Retina (tissue), 1 donor: ENCODE measurements around the gene CXorf49.

Source experiments
- DNase-seq: peaks from one replicate; pipeline ENCODE4 v3.0.0-alpha.2; 2016

The CXorf49 gene

DNA sequence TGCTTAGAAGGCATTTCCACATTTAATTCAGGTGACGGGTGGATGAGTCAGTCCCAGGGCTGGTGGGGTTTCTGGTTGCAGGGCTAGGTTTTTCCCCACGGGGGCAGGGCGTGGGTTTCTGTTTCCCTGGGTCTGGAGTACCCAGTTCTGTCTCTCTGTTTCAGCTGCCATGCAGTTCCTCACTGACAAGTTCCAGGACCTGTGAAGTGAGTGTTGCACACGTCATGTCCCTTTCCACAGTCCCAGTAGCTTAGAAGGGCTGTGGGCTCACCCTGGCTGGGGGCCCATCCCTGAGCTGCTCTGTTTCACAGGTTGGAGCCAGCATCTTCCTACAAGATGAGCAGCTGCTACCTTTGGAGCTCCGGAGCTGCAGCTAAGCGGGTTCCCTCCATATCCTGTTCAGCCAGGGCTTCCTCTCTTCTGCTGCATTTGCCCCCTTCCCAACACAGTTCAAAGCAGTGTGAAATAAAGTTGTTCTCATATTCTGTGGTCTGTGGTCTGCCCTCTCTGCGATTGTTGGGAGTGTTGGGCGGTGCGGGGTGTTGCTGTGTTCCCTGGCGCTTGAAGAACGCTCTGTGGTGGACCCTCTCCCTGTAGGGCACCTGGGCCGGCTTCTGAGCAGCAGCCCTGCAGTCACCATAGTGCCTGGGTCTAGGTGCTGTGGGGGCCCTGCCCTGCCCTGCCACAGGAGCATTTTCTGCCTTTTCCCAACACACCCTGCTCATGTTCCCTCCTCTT is 46.9 kb downstream of the CXorf49 start:
- no peak for DNase-seq

DNA sequence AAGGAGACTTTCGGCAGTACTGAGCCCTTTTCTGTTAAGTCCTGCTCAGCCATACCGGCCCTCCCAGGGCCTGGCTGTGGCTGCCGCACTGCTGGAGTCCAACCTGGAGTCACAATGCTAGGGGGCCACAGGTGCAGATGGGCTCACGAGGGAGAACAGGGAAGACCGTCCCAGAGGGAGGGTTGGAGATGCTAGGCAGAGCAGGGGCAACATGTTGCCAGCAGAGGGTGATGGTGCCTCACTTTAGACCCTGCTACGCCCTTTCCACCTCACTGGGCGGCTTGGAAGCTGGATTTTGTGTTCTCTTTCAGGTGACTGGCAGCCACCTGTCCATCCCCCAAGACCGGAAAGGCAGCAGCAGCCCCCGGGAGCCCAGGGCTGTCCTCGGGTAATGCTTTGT is 48.1 kb downstream of the CXorf49 start:
- DNase-seq, result peak; percentile 18

DNA sequence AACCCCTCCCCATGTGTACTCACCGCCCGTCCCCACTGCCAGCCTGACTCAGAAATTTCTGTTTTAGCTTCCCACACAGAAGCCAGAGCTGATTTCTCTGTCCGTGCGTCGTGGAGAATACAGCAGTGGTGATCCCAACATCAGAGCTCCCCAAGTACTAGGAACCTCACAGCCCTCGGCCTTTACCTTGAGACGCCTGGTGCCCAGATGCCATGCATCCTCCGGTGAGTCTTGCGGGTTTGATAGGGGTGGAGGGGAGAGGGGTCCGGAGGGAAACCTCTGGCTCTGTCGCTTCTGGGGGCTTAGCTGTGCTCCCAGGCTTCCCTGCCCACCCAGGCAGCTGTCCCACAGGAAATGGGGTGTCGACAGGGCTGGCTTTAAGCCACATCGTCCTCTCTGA is 48.6 kb downstream of the CXorf49 start:
- DNase-seq, result no peak

DNA sequence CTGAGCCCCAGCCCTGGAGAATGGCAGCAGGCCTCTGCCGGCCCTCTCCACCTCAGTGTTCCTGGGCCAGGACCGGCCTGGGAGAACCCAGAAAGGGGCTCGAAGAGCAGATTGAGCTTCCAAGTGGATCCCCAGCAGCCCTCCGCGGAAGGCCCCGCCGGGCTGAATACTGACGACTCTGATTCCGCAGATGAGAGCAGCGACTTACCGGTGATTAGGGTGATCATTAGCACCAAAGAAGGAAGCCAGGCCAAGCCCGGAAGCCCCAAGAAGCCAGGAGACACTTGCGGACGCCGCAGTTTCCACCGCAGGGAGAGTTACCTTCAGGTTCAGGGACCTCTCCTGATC is 49.9 kb downstream of the CXorf49 start:
- no peak for DNase-seq

DNA sequence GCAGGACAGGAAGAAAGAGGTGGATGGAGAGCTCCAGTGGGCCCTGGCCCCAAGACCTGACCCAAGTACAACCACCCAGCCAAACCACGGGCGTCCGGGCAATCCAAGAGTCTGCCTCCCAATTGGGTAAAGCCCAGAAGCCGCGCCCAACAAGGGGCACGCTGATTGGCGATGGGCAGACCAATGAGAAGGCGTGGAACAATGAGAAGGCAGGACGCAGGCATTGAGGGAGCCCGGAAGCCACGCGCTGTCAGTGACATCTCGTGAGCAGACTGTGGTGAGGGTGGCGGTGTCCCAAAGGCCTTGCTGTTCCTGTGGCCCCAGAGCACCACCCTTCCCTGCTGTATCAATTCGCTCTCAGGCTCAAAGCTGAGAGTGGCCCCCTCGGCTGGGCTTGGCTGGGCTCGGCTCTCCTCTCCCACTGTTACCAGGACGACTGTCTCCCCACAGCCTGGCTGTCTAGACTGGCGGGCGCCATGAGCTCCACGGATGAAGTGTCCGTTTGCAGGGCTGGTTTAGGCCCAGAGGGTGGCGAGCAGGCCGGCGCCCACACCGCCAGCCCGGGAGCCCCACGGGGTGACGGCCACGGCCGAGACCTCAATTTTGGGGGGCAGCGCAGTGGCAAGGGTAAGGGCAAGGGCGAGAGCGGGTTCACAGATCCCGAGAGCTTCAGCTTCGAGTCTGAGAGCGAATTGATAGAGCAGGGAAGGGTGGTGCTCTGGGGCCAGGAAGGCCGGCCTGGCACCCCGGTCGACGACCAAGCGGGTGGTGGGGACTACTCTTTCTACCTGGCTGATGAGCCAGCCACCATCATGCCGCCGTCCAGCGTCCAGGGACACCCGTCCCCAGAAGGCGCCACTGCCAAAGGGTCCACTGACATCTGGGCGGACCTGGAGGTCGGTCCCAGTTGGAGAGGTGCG is 50.5 kb downstream of the CXorf49 start, which contains the start of gene LOC101059915:
Gene LOC101059915, plus strand, starts transcription at position 219 of the 920 bp plus-strand sequence.
- no peak for DNase-seq

DNA sequence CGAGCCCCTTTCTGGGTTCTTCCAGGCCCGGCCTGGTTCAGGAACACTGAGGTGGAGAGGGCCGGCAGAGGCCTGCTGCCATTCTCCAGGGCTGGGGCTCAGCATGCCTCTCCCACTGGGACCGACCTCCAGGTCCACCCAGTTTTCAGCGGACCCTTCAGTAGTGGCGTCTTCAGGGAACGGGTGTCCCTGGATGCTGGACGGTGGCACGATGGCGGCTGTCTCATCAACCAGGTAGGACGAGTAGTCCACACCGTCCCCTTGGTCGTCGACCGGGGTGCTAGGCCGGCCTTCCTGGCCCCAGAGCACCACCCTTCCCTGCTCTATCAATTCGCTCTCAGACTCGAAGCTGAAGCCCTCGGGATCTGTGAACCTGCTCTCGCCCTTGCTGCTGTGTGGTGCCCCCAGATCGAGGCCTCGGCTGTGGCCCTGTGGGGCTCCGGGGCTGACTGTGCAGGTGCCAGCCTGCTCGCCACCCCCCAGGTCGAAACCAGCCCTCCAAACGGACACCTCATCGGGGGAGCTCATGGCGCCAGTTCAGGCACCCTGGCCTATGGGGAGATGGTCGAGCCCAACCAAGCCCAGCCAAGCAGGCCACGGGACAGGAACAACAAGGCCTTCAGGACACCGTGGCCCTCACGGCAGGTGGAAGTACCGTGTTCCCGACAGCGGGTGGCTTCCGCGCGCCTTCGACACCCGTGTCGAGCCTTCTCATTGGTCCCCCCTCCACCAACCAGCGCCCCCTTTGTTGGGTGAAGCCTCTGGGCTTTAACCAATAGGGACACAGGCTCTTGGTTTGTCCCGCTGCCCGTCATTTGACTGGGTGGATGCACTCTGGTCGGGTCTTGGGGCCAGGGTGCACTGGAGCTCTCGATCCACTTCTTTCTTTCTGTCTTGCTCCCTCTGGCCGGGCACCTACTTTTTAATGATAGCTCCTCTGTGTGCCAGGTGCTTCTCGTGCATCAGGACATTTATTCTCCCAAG is 51.6 kb downstream of the CXorf49 start:
- no peak for DNase-seq

DNA sequence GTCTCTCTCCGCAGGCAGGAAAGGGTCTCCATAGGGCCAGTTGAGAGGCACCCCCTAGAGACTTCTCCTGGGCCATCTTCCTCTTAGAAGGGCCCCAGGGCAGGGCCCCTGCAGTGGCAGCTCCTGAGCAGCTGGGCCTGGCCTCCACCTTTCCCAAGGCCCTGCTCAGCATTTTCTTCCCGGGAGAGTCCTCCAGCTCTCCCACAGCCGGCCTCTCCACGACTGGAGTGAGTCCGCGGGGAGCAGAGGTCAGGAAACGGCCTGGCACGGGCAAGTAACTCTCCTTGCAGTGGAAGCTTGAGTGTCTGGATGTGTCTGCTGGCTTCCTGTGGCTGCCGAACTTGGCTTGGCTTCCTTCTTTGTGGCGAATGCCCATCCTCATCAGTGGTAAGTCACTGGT is 52.3 kb downstream of the CXorf49 start:
- no peak for DNase-seq

DNA sequence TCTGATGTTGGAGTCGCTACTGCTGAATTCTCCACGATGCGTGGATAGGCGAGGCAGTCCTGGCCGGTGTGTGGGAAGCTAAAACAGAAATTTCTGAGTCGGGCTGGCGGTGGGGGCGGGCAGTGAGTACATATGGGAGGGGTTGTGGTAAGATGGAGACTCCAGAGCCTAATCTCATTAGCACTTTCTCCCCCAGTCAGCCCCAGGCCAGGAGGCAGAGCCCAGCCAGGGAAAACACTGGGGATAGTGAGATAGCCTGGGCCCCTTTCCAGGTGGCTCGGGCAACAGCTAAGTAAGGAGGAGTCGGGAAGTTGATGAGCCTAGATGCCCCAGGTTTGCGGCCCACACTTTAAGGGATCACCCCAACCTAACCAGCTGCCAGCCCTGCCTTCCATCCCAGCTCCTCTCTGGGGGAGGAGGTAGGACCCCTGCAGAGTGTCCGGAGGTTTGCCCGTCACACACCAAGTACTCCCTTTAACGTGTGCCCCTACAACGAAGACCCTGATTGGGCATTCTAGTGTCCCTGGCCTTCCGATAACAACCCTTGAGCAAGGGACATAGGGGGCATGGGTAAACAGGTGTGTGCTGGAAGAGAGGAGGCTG is 53.1 kb downstream of the CXorf49 start:
- DNase-seq, result no peak
